GM21447 (cell line): ENCODE measurements around the gene CHST15.
A peak's percentile ranks its signal among the peaks of the same experiment; 100 is the strongest.

Source experiments
- ATAC-seq: cut with Tn5 transposase; IDR thresholded peaks from one replicate; pipeline ENCODE4 v1.9.1; 2021; ENCODE audit not compliant: unreplicated experiment

The CHST15 gene

GRCh38 chr10:124083047-124083739 is 10.2 kb downstream of the CHST15 start:
- no peak for ATAC-seq

DNA sequence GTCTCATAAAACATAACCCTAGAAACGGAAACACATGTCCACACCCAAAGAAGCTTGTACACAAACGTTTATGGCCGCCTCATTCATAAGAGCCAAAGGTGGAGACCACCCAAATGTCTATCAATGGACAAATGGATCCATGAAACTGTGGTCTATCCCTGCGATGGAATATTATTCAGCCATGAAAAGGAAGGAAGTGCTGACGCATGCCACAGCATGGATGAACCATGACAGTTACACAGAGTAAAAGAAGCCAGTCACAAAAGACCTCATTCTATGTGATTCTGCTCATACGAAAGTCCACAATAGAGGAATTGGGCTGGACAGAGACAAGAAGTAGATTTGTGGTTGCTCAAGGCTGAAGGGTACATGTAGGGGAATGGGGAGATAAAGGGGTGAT is 10.8 kb downstream of the CHST15 start:
- ATAC-seq, result no peak

DNA sequence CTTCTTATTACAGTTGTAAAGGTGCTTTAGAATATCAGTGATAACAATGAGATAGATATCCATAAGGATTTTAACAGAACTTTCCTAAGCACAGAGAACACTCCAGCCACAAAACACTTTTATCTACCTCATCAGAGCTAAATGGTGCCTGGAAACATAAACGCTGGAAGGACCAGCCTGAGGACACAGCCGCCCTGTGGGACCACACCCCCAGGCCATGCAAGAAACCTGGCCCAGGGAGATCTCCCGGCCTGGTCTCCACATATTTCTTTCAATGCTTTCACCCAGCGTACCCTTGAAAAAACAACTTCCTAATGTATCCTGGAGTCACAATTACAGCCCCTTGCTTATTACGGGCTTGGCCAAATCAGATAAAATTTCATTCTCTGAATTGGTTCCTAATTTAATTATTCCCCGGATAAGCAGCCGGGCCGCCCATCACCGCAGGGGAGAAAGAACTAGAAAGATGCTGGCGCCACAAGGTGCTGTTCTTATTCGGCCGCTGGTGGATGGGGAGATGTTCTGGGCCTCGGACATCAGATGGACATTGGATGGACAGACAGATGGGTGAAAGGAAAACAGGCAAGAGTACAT is 11.8 kb downstream of the CHST15 start:
- ATAC-seq, result no peak

GRCh38 chr10:124079864-124080263 is 13.5 kb downstream of the CHST15 start:
- no peak for ATAC-seq

DNA sequence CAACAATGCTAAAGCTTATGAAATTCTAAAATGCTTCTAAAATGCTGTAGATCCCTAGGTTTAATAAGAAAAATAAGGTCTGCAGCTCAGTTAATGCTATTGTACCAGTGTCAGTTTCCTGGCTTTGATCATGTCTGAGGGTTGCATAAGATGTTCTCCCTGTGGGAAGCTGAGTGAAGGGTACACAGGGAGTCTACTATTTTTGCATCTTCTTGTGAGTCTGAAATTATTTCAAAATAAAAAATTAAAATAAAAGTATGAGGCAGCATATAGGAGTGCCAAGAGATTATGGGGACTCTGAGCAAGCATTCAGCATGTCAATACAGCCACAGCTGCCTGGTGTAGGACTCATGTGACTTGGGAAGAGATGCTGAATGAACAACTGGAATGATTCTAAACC is 14.7 kb downstream of the CHST15 start:
- ATAC-seq, result no peak

GRCh38 chr10:124078028-124078427 is 15.4 kb downstream of the CHST15 start:
- ATAC-seq, result no peak

- ATAC-seq, result no peak
Observed at GRCh38 chr10:124077208-124077993, 16.0 kb downstream of the CHST15 start.

- ATAC-seq, result no peak
Observed at GRCh38 chr10:124076148-124076733, 17.2 kb downstream of the CHST15 start.

DNA sequence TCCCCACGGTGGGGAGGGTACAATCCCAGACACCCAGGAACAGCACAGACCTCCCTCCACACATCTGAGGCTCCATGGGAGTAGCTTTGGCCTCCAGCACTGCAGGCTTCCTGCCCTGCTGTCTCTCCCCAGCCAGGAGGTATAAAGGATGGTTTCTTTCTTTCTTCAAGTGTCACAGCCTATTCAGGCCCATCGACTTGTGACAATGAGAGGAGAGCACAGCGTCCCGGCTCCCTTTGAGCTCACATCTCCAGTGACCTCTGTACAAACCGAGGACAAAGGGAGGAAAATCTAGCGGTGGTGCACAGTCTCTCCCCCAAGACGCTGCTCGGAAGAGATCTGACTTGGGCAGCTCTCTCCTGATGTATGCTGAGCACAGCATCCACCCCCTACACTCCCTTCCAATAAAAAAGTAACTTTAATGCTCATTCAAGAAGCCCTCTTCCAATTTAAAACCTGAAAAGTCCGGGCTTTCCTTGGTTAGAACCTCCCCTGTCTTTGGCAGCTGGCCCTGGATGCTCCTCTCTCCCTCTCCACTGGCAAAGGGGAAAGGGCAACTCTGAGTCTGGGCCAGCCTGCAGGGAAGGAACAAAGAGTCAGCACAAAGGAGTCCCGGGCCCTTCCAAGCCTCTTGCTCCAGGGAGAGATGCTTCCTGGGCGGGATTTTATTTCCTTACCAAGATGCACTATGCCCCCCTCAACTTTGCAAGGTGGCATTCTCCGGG is 18.0 kb downstream of the CHST15 start:
- ATAC-seq, result no peak

DNA sequence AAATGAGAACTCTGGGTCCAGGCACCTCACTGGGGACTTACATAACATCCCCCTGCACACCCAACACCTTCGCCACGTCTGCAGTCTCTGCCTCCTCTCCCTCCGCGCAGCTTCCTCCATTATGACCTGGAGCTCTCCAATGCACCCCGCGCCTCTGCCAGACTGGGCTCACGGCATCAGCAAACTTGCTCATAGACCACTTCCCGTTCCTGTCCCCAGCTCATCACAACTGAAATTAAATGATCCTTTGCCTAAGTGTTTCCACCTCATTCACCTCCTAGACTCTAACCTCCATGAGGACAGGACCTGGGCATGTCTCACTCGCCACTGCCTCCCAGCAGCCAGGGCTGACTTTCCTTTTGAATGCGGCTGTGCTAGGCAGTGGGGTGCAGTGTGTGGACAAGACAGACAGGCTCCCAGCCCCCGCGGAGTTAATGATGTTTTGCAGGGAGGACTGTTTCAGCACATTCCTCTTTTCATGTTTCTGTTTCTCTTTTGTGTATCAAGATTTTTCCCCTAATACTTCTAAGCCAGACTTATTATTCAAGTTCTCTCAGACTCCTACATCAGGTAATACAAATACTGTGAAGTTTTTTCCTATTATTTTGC is 18.8 kb downstream of the CHST15 start:
- no peak for ATAC-seq

DNA sequence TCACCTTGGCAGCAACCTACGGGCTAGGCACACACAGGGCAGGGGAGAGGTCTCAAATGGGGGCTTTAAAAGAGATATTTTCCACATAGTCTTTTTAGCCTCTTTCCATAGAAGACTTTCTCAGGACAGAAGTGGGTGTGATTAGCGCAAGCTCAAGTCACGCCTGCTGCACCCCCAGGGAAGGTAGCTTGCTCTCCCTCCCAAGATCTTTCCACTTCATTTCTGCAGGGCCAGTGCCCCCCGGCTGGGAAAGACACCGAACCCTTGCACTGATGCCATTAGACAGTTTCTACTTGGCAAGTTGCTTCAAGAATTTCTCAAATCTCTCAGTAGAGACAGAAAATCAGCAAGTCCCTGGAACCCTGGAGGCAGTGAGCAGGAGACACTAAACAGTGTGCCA is 19.4 kb downstream of the CHST15 start:
- ATAC-seq, result no peak

GRCh38 chr10:124072541-124072940 is 20.9 kb downstream of the CHST15 start:
- no peak for ATAC-seq

DNA sequence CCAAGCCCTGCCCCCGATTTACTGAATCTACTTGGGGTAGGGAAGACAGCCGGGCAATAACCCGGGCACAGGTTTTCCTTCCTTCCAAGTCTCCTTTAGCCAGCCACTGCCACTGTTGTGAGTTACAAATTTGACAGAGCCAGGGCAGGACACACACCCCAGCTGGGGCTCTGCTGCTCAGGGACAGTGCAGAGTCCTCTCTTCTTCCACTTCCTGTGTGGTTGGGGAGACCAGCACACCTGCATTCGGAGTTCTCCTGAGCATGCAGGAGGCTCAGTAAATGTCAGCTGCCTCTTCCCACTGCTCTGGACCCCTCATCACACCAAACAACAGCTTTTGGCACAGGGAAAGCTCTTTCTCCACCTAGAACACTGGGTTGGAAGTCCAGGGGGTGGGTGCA is 21.3 kb downstream of the CHST15 start:
- peak; percentile 75 for ATAC-seq

DNA sequence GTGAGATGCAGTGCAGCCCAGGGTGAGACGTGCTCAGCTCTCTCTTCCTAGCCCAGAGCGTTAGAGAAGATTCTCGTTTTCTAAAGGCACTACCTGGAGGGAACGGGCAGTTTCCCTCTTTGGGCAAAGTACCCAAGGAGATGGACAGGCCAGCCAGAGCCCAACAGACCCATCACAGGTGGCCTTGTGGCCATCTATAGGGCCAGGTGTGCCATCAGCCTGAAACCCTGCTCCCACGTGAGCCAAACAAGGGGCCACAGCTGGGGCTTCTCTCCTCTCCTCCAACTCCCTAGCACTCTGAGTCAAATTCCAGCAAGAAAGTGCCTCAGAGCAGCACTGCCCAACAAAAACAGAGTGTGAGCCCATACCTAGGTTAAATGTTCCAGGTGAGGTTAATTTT is 22.3 kb downstream of the CHST15 start:
- no peak for ATAC-seq

DNA sequence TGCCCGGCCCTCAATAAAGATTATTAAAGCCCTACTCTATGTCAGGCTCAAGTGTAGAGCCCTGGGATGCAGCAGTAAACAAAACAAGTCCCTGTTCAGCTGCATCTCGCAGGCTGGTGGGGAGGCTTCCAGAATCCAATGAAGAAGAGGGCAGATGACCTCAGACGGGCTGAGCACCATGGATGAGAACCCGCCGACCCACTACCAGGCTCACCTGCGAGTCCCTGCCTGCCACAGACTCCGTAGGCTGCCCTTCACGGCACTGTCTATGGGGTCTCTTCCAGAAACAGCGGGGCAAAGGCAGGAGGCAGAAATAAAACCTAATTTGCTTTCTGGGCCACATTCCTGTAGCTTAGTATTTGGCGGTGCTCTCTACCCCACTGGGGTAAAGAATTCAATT is 22.7 kb downstream of the CHST15 start:
- no peak for ATAC-seq

- ATAC-seq, result no peak
Observed at GRCh38 chr10:124069341-124070264, 23.8 kb downstream of the CHST15 start.

GRCh38 chr10:124068929-124069328 is 24.5 kb downstream of the CHST15 start:
- no peak for ATAC-seq

GRCh38 chr10:124067825-124068400 is 25.5 kb downstream of the CHST15 start:
- no peak for ATAC-seq
